HCT116 (cell line): ENCODE measurements around the gene USP10. TPM values are rescaled to one million over a fixed set of nuclear protein-coding genes. Genes with fewer than 3 reads are reported as not detected.

Source experiments
- ATAC-seq: fragments of 200-7000 bp; cut with Tn5 transposase; 2 replicates; pipeline ENCODE4 v1.9.1; 2020; ENCODE audit warnings: mild to moderate bottlenecking, moderate library complexity
- BruUV-seq: library from RNA; stranded (reverse); fragments of 400-500 nt; replicated peaks from 2 replicates; lab custom pipeline; 2021; lab: Mats Ljungman, UMichigan
- CTCF ChIA-PET: fragments of 300-600 bp; sonication (Branson Sonifier 250); formaldehyde crosslinking; loops from one replicate; lab custom pipeline; 2021; ENCODE audit warnings: antibody characterized with exemption; lab: Charles Lee
- POLR2A ChIA-PET: fragments of 300-600, 350-600 bp; sonication (Branson Sonifier 250); formaldehyde crosslinking; loops from one replicate; lab custom pipeline; 2021; ENCODE audit warnings: antibody characterized with exemption; lab: Charles Lee
- RAD21 ChIA-PET, 2 experiments: fragments of 300-600 bp; sonication (Branson Sonifier 250); formaldehyde crosslinking; loops; one replicate each; lab custom pipeline; 2023; ENCODE audit warnings: low total read pairs in 2 of 2; ENCODE audit not compliant: uncharacterized antibody in 2 of 2, unreplicated experiment in 2 of 2, low non-redundant PET in 1 of 2; lab: Charles Lee
- DNase-seq: peaks from one replicate; pipeline ENCODE4 v3.0.0-alpha.2; 2010; ENCODE audit warnings: low read depth, low spot score
- H2AFZ ChIP-seq: fragments of 200-600 bp; shearing (Covaris generic), sonication (generic); 2 replicates; pipeline ENCODE4 v1.6.1; 2017; ENCODE audit warnings: low read depth, mixed run types, mixed read lengths, antibody characterized with exemption, low read length; ENCODE audit not compliant: poor library complexity, severe bottlenecking
- H3K27ac ChIP-seq: 2 replicates; pipeline ENCODE4 v1.5.1; 2012; ENCODE audit warnings: low read depth, low read length
- H3K27me3 ChIP-seq: fragments of 200-600 bp; sonication (generic); 2 replicates; pipeline ENCODE4 v1.6.1; 2016; ENCODE audit warnings: mixed run types, low read length, mixed read lengths; ENCODE audit not compliant: insufficient read depth
- H3K36me3 ChIP-seq, 2 experiments: fragments of 200-500 bp in 1 of 2; fragments of 200-600 bp in 1 of 2; sonication (Bioruptor generic) in 1 of 2; sonication (generic) in 1 of 2; 2 replicates each; pipeline versions ENCODE4 v1.5.1 to v1.6.1; 2014 to 2016; ENCODE audit warnings: low read length in 2 of 2, inconsistent platforms in 1 of 2, mixed read lengths in 1 of 2, mixed run types in 1 of 2; ENCODE audit not compliant: insufficient read depth in 2 of 2, control insufficient read depth in 1 of 2
- H3K4me1 ChIP-seq, 2 experiments: fragments of 200-600 bp in 1 of 2; sonication (generic) in 1 of 2; 2 replicates each; pipeline versions ENCODE4 v1.5.1 to v1.6.1; 2012 to 2017; ENCODE audit warnings: low read length in 2 of 2, inconsistent platforms in 1 of 2, mild to moderate bottlenecking in 1 of 2, mixed read lengths in 1 of 2, mixed run types in 1 of 2, moderate library complexity in 1 of 2; ENCODE audit not compliant: insufficient read depth in 2 of 2, control insufficient read depth in 1 of 2
- H3K4me2 ChIP-seq: fragments of 200-600 bp; sonication (generic); 2 replicates; pipeline ENCODE4 v1.6.1; 2017; ENCODE audit warnings: mixed run types, low read length, mixed read lengths
- H3K4me3 ChIP-seq, 2 experiments: fragments of 200-600 bp in 1 of 2; sonication (generic) in 1 of 2; replicated peaks in 1 of 2; 2 replicates each; pipeline ENCODE4 v1.5.1; 2011 to 2016; ENCODE audit warnings: low read length in 2 of 2, control low read depth in 1 of 2, low read depth in 1 of 2, mild to moderate bottlenecking in 1 of 2, mixed read lengths in 1 of 2, mixed run types in 1 of 2
- H3K79me2 ChIP-seq: fragments of 200-600 bp; sonication (generic); 2 replicates; pipeline ENCODE4 v1.6.1; 2017; ENCODE audit warnings: mild to moderate bottlenecking, mixed run types, low read length, moderate library complexity, mixed read lengths; ENCODE audit not compliant: insufficient read depth
- H3K9ac ChIP-seq: fragments of 200-600 bp; sonication (generic); 2 replicates; pipeline ENCODE4 v1.6.1; 2016; ENCODE audit warnings: low read length, mixed read lengths
- H3K9me2 ChIP-seq: fragments of 200-600 bp; sonication (generic), shearing (Covaris generic); 2 replicates; pipeline ENCODE4 v1.6.1; 2017; ENCODE audit warnings: mixed run types, mild to moderate bottlenecking, moderate library complexity; ENCODE audit not compliant: insufficient read depth
- H3K9me3 ChIP-seq, 2 experiments: fragments of 200-500 bp in 1 of 2; fragments of 200-600 bp in 1 of 2; sonication (Bioruptor generic) in 1 of 2; sonication (generic) in 1 of 2; 2 replicates each; pipeline ENCODE4 v1.6.1; 2014 to 2017; ENCODE audit warnings: low read length in 2 of 2, mixed read lengths in 2 of 2, inconsistent platforms in 1 of 2, low read depth in 1 of 2, mild to moderate bottlenecking in 1 of 2, mixed run types in 1 of 2, moderate library complexity in 1 of 2; ENCODE audit not compliant: control insufficient read depth in 1 of 2, insufficient read depth in 1 of 2
- H4K20me1 ChIP-seq: fragments of 200-600 bp; sonication (generic), shearing (Covaris generic); 2 replicates; pipeline ENCODE4 v1.6.1; 2017; ENCODE audit warnings: mixed run types, mild to moderate bottlenecking, moderate library complexity; ENCODE audit not compliant: insufficient read depth
- CTCF ChIP-seq, 3 experiments: fragments of 200-600 bp in 1 of 3; sonication (generic) in 1 of 3; IDR thresholded peaks in 2 of 3; conservative IDR thresholded peaks in 1 of 3; 2 replicates each; pipeline ENCODE4 v1.5.1; 2012 to 2017; ENCODE audit warnings: low read depth in 2 of 3, low read length in 2 of 3, antibody characterized with exemption in 1 of 3, borderline replicate concordance in 1 of 3, control low read depth in 1 of 3, mild to moderate bottlenecking in 1 of 3, mixed read lengths in 1 of 3, mixed run types in 1 of 3, moderate library complexity in 1 of 3; ENCODE audit not compliant: insufficient read depth in 1 of 3
- ELF1 ChIP-seq: IDR thresholded peaks from 2 replicates; pipeline ENCODE4 v1.6.1; 2012; ENCODE audit warnings: low read depth, borderline replicate concordance
- EZH2phosphoT487 ChIP-seq: fragments of 200-600 bp; IDR thresholded peaks from 2 replicates; pipeline ENCODE4 v1.6.1; 2018; ENCODE audit warnings: antibody characterized with exemption, borderline replicate concordance
- FOSL1 ChIP-seq: IDR thresholded peaks from 2 replicates; pipeline ENCODE4 v1.6.1; 2012; ENCODE audit warnings: low read depth
- MAX ChIP-seq: IDR thresholded peaks from 2 replicates; pipeline ENCODE4 v1.6.1; 2012
- POLR2AphosphoS5 ChIP-seq: IDR thresholded peaks from 2 replicates; pipeline ENCODE4 v1.6.1; 2011; ENCODE audit warnings: mild to moderate bottlenecking, low read depth, low read length, moderate library complexity
- RAD21 ChIP-seq: IDR thresholded peaks from 2 replicates; pipeline ENCODE4 v1.6.1; 2012; ENCODE audit warnings: low read depth, mild to moderate bottlenecking
- SIN3A ChIP-seq: IDR thresholded peaks from 2 replicates; pipeline ENCODE4 v1.6.1; 2012; ENCODE audit warnings: low read depth
- SP1 ChIP-seq: IDR thresholded peaks from 2 replicates; pipeline ENCODE4 v1.6.1; 2012; ENCODE audit warnings: low read depth
- SRF ChIP-seq: IDR thresholded peaks from 2 replicates; pipeline ENCODE4 v1.6.1; 2012; ENCODE audit warnings: low read depth
- TCF7L2 ChIP-seq: IDR thresholded peaks from 2 replicates; pipeline ENCODE4 v1.7.0; 2011; ENCODE audit warnings: borderline replicate concordance, inconsistent platforms; ENCODE audit not compliant: insufficient read depth, insufficient read length; ENCODE audit errors: extremely low read depth
- ZBTB33 ChIP-seq: IDR thresholded peaks from 2 replicates; pipeline ENCODE4 v1.6.1; 2011; ENCODE audit warnings: mild to moderate bottlenecking, low read length, moderate library complexity; ENCODE audit not compliant: insufficient replicate concordance; ENCODE audit errors: extremely low read depth
- intact Hi-C: fragments of 100-400 bp; cut with micrococcal nuclease; formaldehyde crosslinking; loops from 2 replicates; pipeline ENCODE4 v1.10.0; 2022
- total RNA-seq: library from RNA; stranded (reverse); gene quantifications from one replicate; pipeline ENCODE4 v1.2.1, GENCODE V29; 2021; ENCODE audit not compliant: unreplicated experiment

USP10 gene
- total RNA-seq, 1 experiment from 2014 or later, result 175 TPM

- Histone ChIP-seq H3K36me3 (peaks cover 46% of the 10 kb centered on the region in 2 experiments), H3K79me2 (no peaks in the 10 kb centered on the region), H3K9me2 (no peaks in the 10 kb centered on the region), H3K4me3 (no peak overlapping the region), H3K27me3 (no peaks in the 10 kb centered on the region), H2AFZ (no peak overlapping the region), H4K20me1 (no peaks in the 10 kb centered on the region), H3K4me2 (no peak overlapping the region), H3K4me1 (no peaks in the 10 kb centered on the region), H3K27ac (no peak overlapping the region), H3K9me3 (no peaks in the 10 kb centered on the region), H3K9ac (no peak overlapping the region)
- BruUV-seq, result no TSS peak
- RAD21 ChIA-PET, result no interaction called here
- DNase-seq, result no peak
- no peak for ATAC-seq
- POLR2A ChIA-PET, result no interaction called here
- TF ChIP-seq ZBTB33 (no peak), SRF (no peak), SIN3A (no peak), CTCF (IDR thresholded peaks at IDR 0.05 in 2 of 3, conservative IDR thresholded peaks at IDR 0.05 in 1 of 3; ENCODE audit: borderline replicate concordance in 1 of 3, insufficient read depth in 1 of 3, low read depth in 2 of 3, low read length in 2 of 3) (no peak), SP1 (no peak), TCF7L2 (no peak), FOSL1 (no peak), POLR2AphosphoS5 (no peak), ELF1 (no peak), EZH2phosphoT487 (no peak), RAD21 (no peak), MAX (no peak)
- intact Hi-C loops, result no loop called here
- CTCF ChIA-PET, result no interaction called here
Observed at GRCh38 chr16:84659656-84660300, 40.0 kb upstream of the USP10 start.
